HepG2 (cell line): ENCODE results near the gene PARK7.

ENCODE experiments used
- ZNF775 ChIP-seq: sonication (generic); formaldehyde crosslinking; IDR thresholded peaks from 2 replicates; pipeline ENCODE4 v1.4.0; 2020; ENCODE audit warnings: missing genetic modification reagents, mild to moderate bottlenecking, moderate library complexity, borderline replicate concordance
- TF ChIP-seq, protein P1 (sequence below): sonication (generic); formaldehyde crosslinking; IDR thresholded peaks from 2 replicates; pipeline ENCODE4 v1.4.0; 2020; ENCODE audit warnings: missing genetic modification reagents, borderline replicate concordance

DNA sequence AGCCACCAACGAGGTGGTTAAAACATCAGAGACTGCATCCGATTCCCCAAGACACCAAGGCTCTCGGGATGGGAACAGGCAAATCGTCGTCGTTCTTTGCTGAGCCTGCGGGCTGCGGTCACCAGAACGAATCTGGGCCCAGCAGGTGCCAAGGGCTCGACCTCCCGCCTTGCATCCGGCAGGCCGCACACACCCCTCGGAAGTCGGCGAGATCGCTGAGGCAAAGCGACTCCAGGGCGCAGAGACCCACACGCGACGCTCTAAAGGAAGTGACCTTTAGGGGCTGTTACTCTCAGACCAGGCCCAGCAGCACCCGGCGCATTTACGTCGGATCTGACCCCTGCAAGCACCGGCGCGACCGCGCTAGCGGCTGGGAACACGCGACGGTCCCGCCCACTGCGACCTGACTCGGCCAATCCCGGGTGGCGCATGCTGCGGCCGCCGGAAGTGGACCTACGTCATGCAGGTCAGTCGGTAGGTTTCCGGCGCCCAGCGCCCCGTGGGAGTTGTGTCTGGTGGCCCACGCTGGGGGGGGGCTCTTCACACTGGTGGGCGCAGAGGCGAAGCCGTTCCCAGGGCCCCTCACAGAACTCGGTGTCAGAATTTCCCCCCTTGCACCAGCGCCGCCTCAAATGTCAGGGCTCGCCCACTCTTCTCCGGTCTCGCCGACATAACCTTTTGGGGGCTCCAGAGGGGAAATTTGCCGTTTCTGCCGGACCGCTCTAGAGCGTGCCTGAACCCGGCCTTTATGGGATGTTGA is 7.5 kb upstream of the PARK7 start:
- no peak for TF ChIP-seq ZNF775 (CRISPR knock-in tag)
- TF ChIP-seq, protein P1, sequence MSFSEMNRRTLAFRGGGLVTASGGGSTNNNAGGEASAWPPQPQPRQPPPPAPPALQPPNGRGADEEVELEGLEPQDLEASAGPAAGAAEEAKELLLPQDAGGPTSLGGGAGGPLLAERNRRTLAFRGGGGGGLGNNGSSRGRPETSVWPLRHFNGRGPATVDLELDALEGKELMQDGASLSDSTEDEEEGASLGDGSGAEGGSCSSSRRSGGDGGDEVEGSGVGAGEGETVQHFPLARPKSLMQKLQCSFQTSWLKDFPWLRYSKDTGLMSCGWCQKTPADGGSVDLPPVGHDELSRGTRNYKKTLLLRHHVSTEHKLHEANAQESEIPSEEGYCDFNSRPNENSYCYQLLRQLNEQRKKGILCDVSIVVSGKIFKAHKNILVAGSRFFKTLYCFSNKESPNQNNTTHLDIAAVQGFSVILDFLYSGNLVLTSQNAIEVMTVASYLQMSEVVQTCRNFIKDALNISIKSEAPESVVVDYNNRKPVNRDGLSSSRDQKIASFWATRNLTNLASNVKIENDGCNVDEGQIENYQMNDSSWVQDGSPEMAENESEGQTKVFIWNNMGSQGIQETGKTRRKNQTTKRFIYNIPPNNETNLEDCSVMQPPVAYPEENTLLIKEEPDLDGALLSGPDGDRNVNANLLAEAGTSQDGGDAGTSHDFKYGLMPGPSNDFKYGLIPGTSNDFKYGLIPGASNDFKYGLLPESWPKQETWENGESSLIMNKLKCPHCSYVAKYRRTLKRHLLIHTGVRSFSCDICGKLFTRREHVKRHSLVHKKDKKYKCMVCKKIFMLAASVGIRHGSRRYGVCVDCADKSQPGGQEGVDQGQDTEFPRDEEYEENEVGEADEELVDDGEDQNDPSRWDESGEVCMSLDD (CRISPR knock-in tag): no peak
